C4-2B (cell line): ENCODE results near the gene PLD4.

Source experiments
- ZFX ChIP-seq: fragments of 450-650 bp; IDR thresholded peaks from 2 replicates; pipeline ENCODE4 v1.6.1; 2017
- TF ChIP-seq, protein P1 (sequence below): fragments of 450-650 bp; conservative IDR thresholded peaks from 2 replicates; pipeline ENCODE4 v1.5.1; 2017; ENCODE audit warnings: mild to moderate bottlenecking

DNA sequence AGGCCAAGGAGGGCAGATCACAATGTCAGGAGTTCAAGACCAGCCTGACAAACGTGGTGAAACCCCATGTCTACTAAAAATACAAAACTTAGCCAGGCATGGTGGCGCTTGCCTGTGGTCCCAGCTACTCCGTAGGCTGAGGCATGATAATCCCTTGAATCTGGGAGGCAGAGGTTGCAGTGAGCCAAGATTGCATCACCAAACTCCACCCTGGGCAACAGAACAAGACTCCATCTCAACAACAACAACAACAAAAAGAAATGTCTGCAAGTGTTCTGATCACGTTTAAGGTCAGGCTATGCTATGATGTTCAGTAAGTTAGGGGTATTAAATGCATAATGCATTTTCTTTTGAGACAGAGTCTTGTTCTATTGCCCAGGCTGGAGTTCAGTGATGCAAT, 6.7 kb upstream of the PLD4 start:
- TF ChIP-seq, protein P1, sequence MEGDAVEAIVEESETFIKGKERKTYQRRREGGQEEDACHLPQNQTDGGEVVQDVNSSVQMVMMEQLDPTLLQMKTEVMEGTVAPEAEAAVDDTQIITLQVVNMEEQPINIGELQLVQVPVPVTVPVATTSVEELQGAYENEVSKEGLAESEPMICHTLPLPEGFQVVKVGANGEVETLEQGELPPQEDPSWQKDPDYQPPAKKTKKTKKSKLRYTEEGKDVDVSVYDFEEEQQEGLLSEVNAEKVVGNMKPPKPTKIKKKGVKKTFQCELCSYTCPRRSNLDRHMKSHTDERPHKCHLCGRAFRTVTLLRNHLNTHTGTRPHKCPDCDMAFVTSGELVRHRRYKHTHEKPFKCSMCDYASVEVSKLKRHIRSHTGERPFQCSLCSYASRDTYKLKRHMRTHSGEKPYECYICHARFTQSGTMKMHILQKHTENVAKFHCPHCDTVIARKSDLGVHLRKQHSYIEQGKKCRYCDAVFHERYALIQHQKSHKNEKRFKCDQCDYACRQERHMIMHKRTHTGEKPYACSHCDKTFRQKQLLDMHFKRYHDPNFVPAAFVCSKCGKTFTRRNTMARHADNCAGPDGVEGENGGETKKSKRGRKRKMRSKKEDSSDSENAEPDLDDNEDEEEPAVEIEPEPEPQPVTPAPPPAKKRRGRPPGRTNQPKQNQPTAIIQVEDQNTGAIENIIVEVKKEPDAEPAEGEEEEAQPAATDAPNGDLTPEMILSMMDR = no peak
- TF ChIP-seq ZFX = no peak
